ENCODE data around the gene MYL10.

The MYL10 gene

GRCh38 chr7:101598986-101599771 is 29.9 kb downstream of the MYL10 start:
- H3K4me2 ChIP-seq: no peak overlapping the region

DNA sequence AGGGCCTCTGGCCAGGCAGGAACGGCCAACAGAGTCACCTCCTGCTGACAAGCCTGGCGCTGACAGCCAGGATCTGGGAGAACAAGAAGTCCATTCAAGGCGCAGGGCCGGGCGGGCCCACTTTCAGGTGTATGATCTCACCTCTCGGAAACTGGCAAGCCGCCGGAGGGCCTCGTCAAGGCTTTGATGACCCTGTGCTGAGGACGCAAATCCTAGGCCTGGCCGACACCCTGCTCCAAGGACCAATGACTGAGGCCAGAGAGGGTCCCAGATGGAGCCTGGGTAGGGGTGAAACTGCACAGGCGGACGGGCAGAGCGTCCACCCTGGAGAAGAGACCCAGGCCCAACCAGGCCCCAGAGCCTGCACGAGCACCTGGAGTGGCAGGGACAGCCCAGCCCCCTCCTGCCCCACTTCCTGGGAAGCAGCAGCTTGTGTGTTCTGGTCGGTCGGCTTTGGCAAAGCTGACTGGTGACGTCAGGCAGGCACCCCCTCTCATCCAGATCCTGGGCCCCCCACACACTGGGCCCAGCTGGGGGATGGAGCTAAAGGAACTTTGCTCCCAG is 30.6 kb downstream of the MYL10 start:
- Histone ChIP-seq H3K9ac (no peak overlapping the region), H3K36me3 (ENCODE audit: insufficient read depth) (no peaks in the 10 kb centered on the region), H3K27ac (no peak overlapping the region), H3K79me2 (ENCODE audit: insufficient read depth, low read depth) (no peaks in the 10 kb centered on the region), H3K4me3 (IDR thresholded peaks at IDR 0.05; ENCODE audit: insufficient read depth, low read depth, low read length) (no peak overlapping the region), H3K27me3 (ENCODE audit: insufficient read depth, low read depth) (no peaks in the 10 kb centered on the region; the same call in 1 of the 2 replicates), H3K4me2 (no peak overlapping the region), H2AFZ (ENCODE audit: low read depth) (no peak overlapping the region), H3K4me1 (ENCODE audit: low read depth, poor library complexity, severe bottlenecking) (peaks cover 3% of the 10 kb centered on the region), H4K20me1 (ENCODE audit: insufficient read depth) (no peaks in the 10 kb centered on the region)
- TF ChIP-seq, protein P1, sequence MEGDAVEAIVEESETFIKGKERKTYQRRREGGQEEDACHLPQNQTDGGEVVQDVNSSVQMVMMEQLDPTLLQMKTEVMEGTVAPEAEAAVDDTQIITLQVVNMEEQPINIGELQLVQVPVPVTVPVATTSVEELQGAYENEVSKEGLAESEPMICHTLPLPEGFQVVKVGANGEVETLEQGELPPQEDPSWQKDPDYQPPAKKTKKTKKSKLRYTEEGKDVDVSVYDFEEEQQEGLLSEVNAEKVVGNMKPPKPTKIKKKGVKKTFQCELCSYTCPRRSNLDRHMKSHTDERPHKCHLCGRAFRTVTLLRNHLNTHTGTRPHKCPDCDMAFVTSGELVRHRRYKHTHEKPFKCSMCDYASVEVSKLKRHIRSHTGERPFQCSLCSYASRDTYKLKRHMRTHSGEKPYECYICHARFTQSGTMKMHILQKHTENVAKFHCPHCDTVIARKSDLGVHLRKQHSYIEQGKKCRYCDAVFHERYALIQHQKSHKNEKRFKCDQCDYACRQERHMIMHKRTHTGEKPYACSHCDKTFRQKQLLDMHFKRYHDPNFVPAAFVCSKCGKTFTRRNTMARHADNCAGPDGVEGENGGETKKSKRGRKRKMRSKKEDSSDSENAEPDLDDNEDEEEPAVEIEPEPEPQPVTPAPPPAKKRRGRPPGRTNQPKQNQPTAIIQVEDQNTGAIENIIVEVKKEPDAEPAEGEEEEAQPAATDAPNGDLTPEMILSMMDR (conservative IDR thresholded peaks at IDR 0.05; ENCODE audit: low read depth, low read length): no peak

More at GRCh38 chr7:101598986-101599771, 29.9 kb downstream of the MYL10 start:
- TF ChIP-seq, protein P1 (conservative IDR thresholded peaks at IDR 0.05; ENCODE audit: low read depth, low read length): no peak
- H3K27me3 ChIP-seq (ENCODE audit: insufficient read depth, low read depth): no peaks in the 10 kb centered on the region; the same call in 1 of the 2 replicates
- H3K9ac ChIP-seq: no peak overlapping the region
- H3K27ac ChIP-seq: no peak overlapping the region
- H2AFZ ChIP-seq (ENCODE audit: low read depth): no peak overlapping the region
- H3K4me1 ChIP-seq (ENCODE audit: low read depth, poor library complexity, severe bottlenecking): peaks cover 3% of the 10 kb centered on the region
- H3K4me3 ChIP-seq (IDR thresholded peaks at IDR 0.05; ENCODE audit: insufficient read depth, low read depth, low read length): no peak overlapping the region
- no peaks in the 10 kb centered on the region for H3K79me2 ChIP-seq (ENCODE audit: insufficient read depth, low read depth)
- no peaks in the 10 kb centered on the region for H3K36me3 ChIP-seq (ENCODE audit: insufficient read depth)
- H4K20me1 ChIP-seq (ENCODE audit: insufficient read depth): no peaks in the 10 kb centered on the region

DNA sequence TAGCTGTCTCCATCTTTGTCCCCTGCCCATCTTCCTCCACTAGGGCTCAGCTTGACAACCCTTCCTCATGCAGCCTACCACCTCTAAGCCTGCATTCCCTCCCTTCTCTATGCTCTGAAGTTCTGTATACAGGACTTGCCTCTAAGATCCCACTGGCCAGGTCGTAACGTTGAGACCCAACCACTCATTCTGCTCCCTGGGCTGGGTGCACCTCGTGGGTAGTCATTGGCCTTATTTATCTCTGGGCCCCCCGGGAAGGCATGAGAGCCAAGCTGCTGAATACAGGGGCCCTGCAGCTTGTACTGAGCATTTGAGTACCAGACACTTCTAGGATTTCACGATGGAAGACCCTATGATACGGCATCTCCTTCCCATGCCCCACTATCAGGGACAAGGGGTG is 31.2 kb downstream of the MYL10 start:
- Histone ChIP-seq H3K36me3 (ENCODE audit: insufficient read depth) (no peaks in the 10 kb centered on the region), H3K79me2 (ENCODE audit: insufficient read depth, low read depth) (no peaks in the 10 kb centered on the region), H3K4me3 (IDR thresholded peaks at IDR 0.05; ENCODE audit: insufficient read depth, low read depth, low read length) (no peak overlapping the region), H3K4me2 (no peak overlapping the region), H2AFZ (ENCODE audit: low read depth) (no peak overlapping the region), H3K27ac (no peak overlapping the region), H3K9ac (no peak overlapping the region), H4K20me1 (ENCODE audit: insufficient read depth) (no peaks in the 10 kb centered on the region), H3K4me1 (ENCODE audit: low read depth, poor library complexity, severe bottlenecking) (peaks cover 3% of the 10 kb centered on the region), H3K27me3 (ENCODE audit: insufficient read depth, low read depth) (no peaks in the 10 kb centered on the region; the same call in 1 of the 2 replicates)
- TF ChIP-seq, protein P1 (conservative IDR thresholded peaks at IDR 0.05; ENCODE audit: low read depth, low read length): no peak

DNA sequence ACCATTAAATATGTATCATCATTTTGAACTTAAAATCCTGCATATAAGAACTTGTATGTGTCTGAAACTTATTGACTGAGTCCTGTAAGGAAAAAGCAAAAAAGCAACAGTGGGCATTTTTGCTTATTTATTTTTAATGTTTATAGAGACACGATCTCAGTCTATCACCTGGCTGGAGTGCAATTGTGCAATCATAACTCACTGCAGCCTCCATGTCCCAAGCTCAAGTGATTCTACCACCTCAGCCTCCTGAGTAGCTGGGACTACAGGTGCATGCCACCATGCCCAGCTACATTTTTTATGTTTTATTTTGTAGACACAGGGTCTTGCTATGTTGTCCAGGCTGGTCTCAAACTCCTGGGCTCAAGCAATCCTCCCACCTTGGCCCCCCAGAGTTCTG is 32.2 kb downstream of the MYL10 start:
- Histone ChIP-seq H3K9ac (no peak overlapping the region), H3K27me3 (ENCODE audit: insufficient read depth, low read depth) (no peaks in the 10 kb centered on the region; the same call in 1 of the 2 replicates)
- TF ChIP-seq, protein P1 (conservative IDR thresholded peaks at IDR 0.05; ENCODE audit: low read depth, low read length): no peak

More for the DNA sequence above, 32.2 kb downstream of the MYL10 start:
- H3K79me2 ChIP-seq (ENCODE audit: insufficient read depth, low read depth): no peaks in the 10 kb centered on the region
- H3K4me1 ChIP-seq (ENCODE audit: low read depth, poor library complexity, severe bottlenecking): no peaks in the 10 kb centered on the region
- no peak overlapping the region for H3K4me2 ChIP-seq
- H3K36me3 ChIP-seq (ENCODE audit: insufficient read depth): no peaks in the 10 kb centered on the region
- no peaks in the 10 kb centered on the region for H4K20me1 ChIP-seq (ENCODE audit: insufficient read depth)
- H3K27ac ChIP-seq: no peak overlapping the region
- no peak overlapping the region for H2AFZ ChIP-seq (ENCODE audit: low read depth)
- H3K4me3 ChIP-seq (IDR thresholded peaks at IDR 0.05; ENCODE audit: insufficient read depth, low read depth, low read length): no peak overlapping the region

Data from KMS-11 (cell line).